VCaP (cell line): ENCODE results near the gene RPL14.

ENCODE experiments used
- H3K27ac ChIP-seq: fragments of 450-650 bp; 2 replicates; pipeline ENCODE4 v1.5.1; 2017
- TF ChIP-seq, protein P1 (sequence below): fragments of 450-650 bp; conservative IDR thresholded peaks from 2 replicates; pipeline ENCODE4 v1.5.1; 2017; ENCODE audit warnings: mild to moderate bottlenecking, moderate library complexity

The RPL14 gene

GRCh38 chr3:40463579-40463978 is 6.4 kb downstream of the RPL14 start:
- peak overlapping the region; percentile 1; the same call in 1 of the 2 replicates for H3K27ac ChIP-seq

GRCh38 chr3:40464339-40465110 is 7.4 kb downstream of the RPL14 start:
- TF ChIP-seq, protein P1, sequence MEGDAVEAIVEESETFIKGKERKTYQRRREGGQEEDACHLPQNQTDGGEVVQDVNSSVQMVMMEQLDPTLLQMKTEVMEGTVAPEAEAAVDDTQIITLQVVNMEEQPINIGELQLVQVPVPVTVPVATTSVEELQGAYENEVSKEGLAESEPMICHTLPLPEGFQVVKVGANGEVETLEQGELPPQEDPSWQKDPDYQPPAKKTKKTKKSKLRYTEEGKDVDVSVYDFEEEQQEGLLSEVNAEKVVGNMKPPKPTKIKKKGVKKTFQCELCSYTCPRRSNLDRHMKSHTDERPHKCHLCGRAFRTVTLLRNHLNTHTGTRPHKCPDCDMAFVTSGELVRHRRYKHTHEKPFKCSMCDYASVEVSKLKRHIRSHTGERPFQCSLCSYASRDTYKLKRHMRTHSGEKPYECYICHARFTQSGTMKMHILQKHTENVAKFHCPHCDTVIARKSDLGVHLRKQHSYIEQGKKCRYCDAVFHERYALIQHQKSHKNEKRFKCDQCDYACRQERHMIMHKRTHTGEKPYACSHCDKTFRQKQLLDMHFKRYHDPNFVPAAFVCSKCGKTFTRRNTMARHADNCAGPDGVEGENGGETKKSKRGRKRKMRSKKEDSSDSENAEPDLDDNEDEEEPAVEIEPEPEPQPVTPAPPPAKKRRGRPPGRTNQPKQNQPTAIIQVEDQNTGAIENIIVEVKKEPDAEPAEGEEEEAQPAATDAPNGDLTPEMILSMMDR, result no peak
- H3K27ac ChIP-seq, result peak overlapping the region; percentile 80

More at GRCh38 chr3:40463579-40463978, 6.4 kb downstream of the RPL14 start:
- TF ChIP-seq, protein P1, result no peak

DNA sequence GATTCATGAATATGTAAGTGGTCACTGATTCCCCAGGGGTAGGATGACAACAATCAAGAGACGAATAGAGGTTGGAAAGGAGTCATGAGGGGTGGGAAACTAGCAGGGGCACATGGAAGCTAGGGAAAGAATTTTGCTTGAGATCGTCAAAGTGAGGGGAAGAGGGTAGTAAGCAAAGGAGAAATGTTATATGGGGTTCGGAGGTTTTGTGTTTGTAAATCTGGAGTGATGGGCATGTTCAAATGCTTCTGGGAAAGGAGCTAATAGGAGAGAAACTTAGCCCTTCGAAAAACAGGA is 7.9 kb downstream of the RPL14 start:
- TF ChIP-seq, protein P1, result no peak
- H3K27ac ChIP-seq, result peak overlapping the region; percentile 80

DNA sequence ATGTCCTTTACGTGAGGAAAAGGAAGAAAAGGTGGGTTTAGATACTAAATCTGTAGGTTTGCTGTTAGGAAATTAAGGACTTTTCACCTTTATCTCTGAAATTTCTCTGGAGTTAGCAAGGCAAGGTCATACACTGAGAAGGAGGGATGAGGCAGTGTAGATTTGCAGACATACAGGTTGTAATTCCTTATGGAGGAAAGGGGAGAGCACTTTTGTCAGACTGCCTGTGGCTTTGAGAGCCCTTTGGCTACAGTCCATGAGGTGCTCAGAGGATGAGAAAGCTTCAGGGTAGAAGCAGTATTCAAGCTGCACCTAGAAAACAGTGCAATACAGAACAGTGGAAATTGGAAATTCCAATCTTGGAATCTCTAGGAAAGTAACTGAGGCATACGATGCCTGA is 8.3 kb downstream of the RPL14 start:
- peak overlapping the region; percentile 80 for H3K27ac ChIP-seq
- TF ChIP-seq, protein P1, result no peak

DNA sequence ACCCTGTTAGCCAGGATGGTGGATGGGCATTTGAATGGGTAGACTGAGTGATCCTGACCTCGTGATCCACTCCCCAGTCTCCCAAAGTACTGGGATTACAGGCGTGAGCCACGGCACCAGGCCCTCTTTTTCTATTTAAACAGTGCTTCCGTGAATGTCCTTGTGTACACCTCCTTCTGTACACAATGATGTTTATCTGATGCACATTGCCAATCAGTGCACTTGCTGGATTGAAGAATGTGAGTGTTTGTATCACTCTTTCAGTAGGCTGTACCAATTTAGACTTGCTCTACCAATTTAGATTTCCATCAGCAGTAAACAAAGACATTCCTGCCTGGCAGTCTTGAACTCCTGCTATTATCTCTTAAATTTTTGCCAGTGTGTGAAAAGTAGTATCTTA is 10.9 kb downstream of the RPL14 start:
- TF ChIP-seq, protein P1, result no peak
- H3K27ac ChIP-seq, result peak overlapping the region; percentile 80

GRCh38 chr3:40470701-40471100 is 13.6 kb downstream of the RPL14 start:
- peak overlapping the region; percentile 80; the same call in 1 of the 2 replicates for H3K27ac ChIP-seq
- TF ChIP-seq, protein P1, result no peak

DNA sequence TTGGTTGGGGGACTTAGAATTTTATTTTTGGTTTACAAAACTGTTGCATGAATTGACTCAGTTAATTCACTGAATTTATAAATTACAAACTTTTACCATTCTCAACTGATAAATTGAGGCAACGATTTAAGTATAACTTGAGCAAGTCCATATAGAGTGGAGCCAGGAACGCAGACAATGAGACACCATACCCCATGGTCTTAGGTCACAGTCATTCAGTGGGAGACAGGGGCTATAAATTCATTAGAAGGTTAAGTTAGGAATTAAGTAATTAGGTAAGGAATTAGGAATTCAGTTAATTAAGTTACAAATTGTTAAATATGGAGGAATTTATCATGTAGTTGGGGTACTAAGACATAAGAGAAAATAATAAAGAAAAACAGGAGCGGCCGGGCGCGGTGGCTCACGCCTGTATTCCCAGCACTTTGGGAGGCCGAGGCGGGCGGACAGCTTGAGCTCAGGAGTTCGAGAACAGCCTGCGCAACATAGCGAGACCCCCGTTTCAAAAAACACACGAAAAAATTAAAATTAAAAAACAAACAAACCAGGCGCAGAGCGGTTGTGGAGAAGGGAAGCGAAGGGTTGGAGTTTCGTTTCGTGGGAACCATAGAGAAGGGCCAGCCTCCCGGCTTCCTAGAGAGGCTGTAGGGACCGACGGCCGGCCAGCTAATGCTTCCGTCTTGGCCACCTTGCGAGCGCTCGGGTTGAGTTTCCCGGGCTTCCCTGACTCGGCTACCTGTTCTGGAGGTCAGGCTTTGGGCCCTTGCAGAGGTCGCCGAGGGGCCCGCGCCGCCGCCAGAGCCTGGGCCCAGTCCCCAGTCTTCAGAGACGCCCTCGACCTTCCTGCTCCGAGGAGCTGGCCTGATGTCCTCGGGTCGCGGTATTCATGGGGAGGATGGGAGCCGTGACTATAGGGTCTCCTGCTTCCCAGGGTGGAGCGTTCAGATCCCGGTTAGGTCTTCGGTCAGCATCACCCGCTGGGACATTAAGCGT is 19.6 kb downstream of the RPL14 start, which contains the start of gene ZNF619:
ZNF619 (plus strand) TSS at position 645 of the 993 bp plus-strand sequence. CDS start 858 bp downstream, outside the sequence.
- peak within 1 kb of the TSS; percentile 72 for H3K27ac ChIP-seq
- TF ChIP-seq, protein P1, result no peak
